Keratinocyte (primary cell): ENCODE measurements around the gene FAM32A. TPM values are rescaled to one million over a fixed set of nuclear protein-coding genes. Genes with fewer than 3 reads are reported as not detected.

Experiments used
- DNase-seq: peaks from one replicate; pipeline ENCODE4 v3.0.0-alpha.2; 2011; ENCODE audit warnings: low read depth, missing footprints, low spot score
- FAIRE-seq: peaks from 2 replicates; lab custom pipeline; 2011; peaks lifted over from hg19 to GRCh38; lab: Jason Lieb, UNC
- H2AFZ ChIP-seq: 2 replicates; pipeline ENCODE4 v1.6.0; 2012; ENCODE audit warnings: low read length, control low read depth, inconsistent platforms; ENCODE audit not compliant: control insufficient read depth
- H3K27ac ChIP-seq: 2 replicates; pipeline ENCODE4 v1.5.1; 2011; ENCODE audit warnings: low read length; ENCODE audit not compliant: control insufficient read depth, insufficient read depth
- H3K27me3 ChIP-seq: 3 replicates; pipeline ENCODE4 v1.6.0; 2011; ENCODE audit warnings: low read length; ENCODE audit not compliant: control insufficient read depth, insufficient read depth; ENCODE audit errors: extremely low read depth
- H3K36me3 ChIP-seq, 2 experiments: 2 replicates in 1 of 2; 3 replicates in 1 of 2; pipeline ENCODE4 v1.5.1; 2011; ENCODE audit warnings: low read length in 2 of 2, mild to moderate bottlenecking in 1 of 2; ENCODE audit not compliant: control insufficient read depth in 2 of 2, insufficient read depth in 2 of 2; ENCODE audit errors: extremely low read depth in 1 of 2
- H3K4me1 ChIP-seq: 3 replicates; pipeline ENCODE4 v1.5.1; 2011; ENCODE audit warnings: low read length; ENCODE audit not compliant: control insufficient read depth, insufficient read depth; ENCODE audit errors: extremely low read depth
- H3K4me2 ChIP-seq: 3 replicates; pipeline ENCODE4 v1.6.0; 2011; ENCODE audit warnings: low read depth, low read length; ENCODE audit not compliant: control insufficient read depth, insufficient read depth; ENCODE audit errors: extremely low read depth
- H3K4me3 ChIP-seq, 3 experiments: fragments of 200-600 bp in 1 of 3; sonication (generic) in 1 of 3; 2 replicates in 2 of 3; 3 replicates in 1 of 3; pipeline ENCODE4 v1.5.1; 2011 to 2016; ENCODE audit warnings: low read length in 3 of 3, mild to moderate bottlenecking in 3 of 3, control low read depth in 2 of 3, inconsistent platforms in 1 of 3, low read depth in 1 of 3, mixed read lengths in 1 of 3, mixed run types in 1 of 3, moderate library complexity in 1 of 3; ENCODE audit not compliant: control insufficient read depth in 2 of 3, insufficient read depth in 2 of 3; ENCODE audit errors: extremely low read depth in 1 of 3
- H3K79me2 ChIP-seq: 2 replicates; pipeline ENCODE4 v1.6.0; 2012; ENCODE audit warnings: low read length; ENCODE audit not compliant: control insufficient read depth, insufficient read depth
- H3K9ac ChIP-seq: 3 replicates; pipeline ENCODE4 v1.6.0; 2011; ENCODE audit warnings: low read length; ENCODE audit not compliant: control insufficient read depth, insufficient read depth; ENCODE audit errors: extremely low read depth
- H3K9me1 ChIP-seq: 3 replicates; pipeline ENCODE4 v1.6.0; 2011; ENCODE audit warnings: low read length; ENCODE audit not compliant: control insufficient read depth, insufficient read depth; ENCODE audit errors: extremely low read depth
- H3K9me3 ChIP-seq: 2 replicates; pipeline ENCODE4 v1.5.1; 2012; ENCODE audit warnings: low read depth, low read length; ENCODE audit not compliant: control insufficient read depth
- H4K20me1 ChIP-seq: 3 replicates; pipeline ENCODE4 v1.6.0; 2011; ENCODE audit warnings: low read length; ENCODE audit not compliant: control insufficient read depth, insufficient read depth; ENCODE audit errors: extremely low read depth
- CTCF ChIP-seq, 3 experiments: IDR thresholded peaks in 1 of 3; conservative IDR thresholded peaks in 1 of 3; optimal IDR thresholded peaks in 1 of 3; 2 replicates in 2 of 3; 3 replicates in 1 of 3; pipeline versions ENCODE3 to v1.5.1; 2011; ENCODE audit warnings: low read length in 3 of 3, mild to moderate bottlenecking in 3 of 3, moderate library complexity in 2 of 3, control low read depth in 1 of 3, inconsistent platforms in 1 of 3; ENCODE audit not compliant: insufficient read depth in 2 of 3; ENCODE audit errors: extremely low read depth in 1 of 3
- EZH2 ChIP-seq: IDR thresholded peaks from one replicate; pipeline ENCODE4 v1.6.1; 2012; ENCODE audit warnings: inconsistent platforms, mild to moderate bottlenecking, low read length, moderate library complexity
- dilution Hi-C: fragments of 300-500 bp; cut with MboI; formaldehyde crosslinking; loops from one replicate; pipeline ENCODE4 v1.7.0; 2020; ENCODE audit warnings: low sequenced_read_pairs; ENCODE audit not compliant: extremely low pct_ligation_motif_present
- polyA minus RNA-seq, 3 experiments: library from RNA; depleted of rRNA, polyadenylated mRNA; stranded (reverse); fragments of >200 nt; gene quantifications; 1 replicate in 1 of 3; 2 replicates in 1 of 3; 3 replicates in 1 of 3; pipeline ENCODE4 v1.2.3, GENCODE V29; 2011
- polyA plus RNA-seq, 5 experiments: library from polyadenylated mRNA; depleted of rRNA in 3 of 5; stranded (reverse) in 3 of 5; stranded (forward) in 1 of 5; unstranded in 1 of 5; fragments of >200 nt; gene quantifications; 1 replicate in 1 of 5; 2 replicates in 3 of 5; 3 replicates in 1 of 5; pipeline versions ENCODE4 v1.2.1 to v1.2.3, GENCODE V29; 2011 to 2012; ENCODE audit warnings: missing spikeins in 2 of 5, low read depth in 1 of 5, low replicate concordance in 1 of 5

Gene FAM32A
- polyA plus RNA-seq (105 to 114 TPM (median 106 TPM) in 3 replicates), polyA minus RNA-seq (29.5 to 43.8 TPM (median 40.4 TPM) in 3 replicates)
- polyA plus RNA-seq (2011; ENCODE audit: low read depth), result 105 TPM
- polyA plus RNA-seq (2011; cell fraction: cytosol; rRNA removed), result 137 and 141 TPM in 2 replicates
- 66.6 and 67.2 TPM in 2 replicates for polyA plus RNA-seq (2011; cell fraction: nucleus; rRNA removed)
- polyA plus RNA-seq (2012; ENCODE audit: low replicate concordance), result 67.5 and 73.7 TPM in 2 replicates
- 33.4 TPM for polyA minus RNA-seq (2011; cell fraction: cytosol; rRNA and poly(A)+ RNA removed)
- 14.0 and 15.7 TPM in 2 replicates for polyA minus RNA-seq (2011; cell fraction: nucleus; rRNA and poly(A)+ RNA removed)

- Histone ChIP-seq H3K4me1 (peaks cover 15% of the 10 kb centered on the region), H3K9me3 (no peaks in the 10 kb centered on the region), H4K20me1 (no peaks in the 10 kb centered on the region), H3K9ac (peak within 1 kb of the TSS; percentile 93), H3K4me3 (peak within 1 kb of the TSS; percentile 95 to 97 (median 96)), H3K4me2 (peak within 1 kb of the TSS; percentile 92), H3K36me3 (peaks cover 11 to 19% of the 10 kb centered on the region in 2 experiments), H3K9me1 (no peaks in the 10 kb centered on the region), H2AFZ (peak within 1 kb of the TSS; percentile 81), H3K27me3 (no peaks in the 10 kb centered on the region), H3K27ac (peak within 1 kb of the TSS; percentile 86), H3K79me2 (peaks cover 34% of the 10 kb centered on the region)
- no peak for TF ChIP-seq EZH2
- TF ChIP-seq CTCF (optimal IDR thresholded peaks at IDR 0.05 in 1 of 3, IDR thresholded peaks at IDR 0.05 in 1 of 3, conservative IDR thresholded peaks at IDR 0.05 in 1 of 3; ENCODE audit: extremely low read depth in 1 of 3, insufficient read depth in 2 of 3, low read length in 3 of 3), result no peak
- dilution Hi-C loops, result no loop called here
- FAIRE-seq (peak; percentile 87), DNase-seq (peak; percentile 97)
Observed at GRCh38 chr19:16185123-16185767, at the start of gene FAM32A. Gene FAM32A (plus strand): TSS chr19:16185410. CDS start chr19:16185443, 33 bp downstream.

- FAIRE-seq (no peak), DNase-seq (no peak)
- Histone ChIP-seq H4K20me1 (peaks cover 4% of the 10 kb centered on the region), H3K79me2 (no peaks in the 10 kb centered on the region), H3K9me3 (no peaks in the 10 kb centered on the region), H3K4me2 (no peak overlapping the region), H3K4me3 (no peak overlapping the region), H3K27me3 (no peaks in the 10 kb centered on the region), H3K9ac (no peak overlapping the region), H3K36me3 (peaks cover 16 to 33% of the 10 kb centered on the region in 2 experiments), H3K4me1 (no peaks in the 10 kb centered on the region), H3K27ac (no peak overlapping the region), H3K9me1 (no peaks in the 10 kb centered on the region), H2AFZ (no peak overlapping the region)
- TF ChIP-seq CTCF (optimal IDR thresholded peaks at IDR 0.05 in 1 of 3, IDR thresholded peaks at IDR 0.05 in 1 of 3, conservative IDR thresholded peaks at IDR 0.05 in 1 of 3; ENCODE audit: extremely low read depth in 1 of 3, insufficient read depth in 2 of 3, low read length in 3 of 3) (no peak), EZH2 (no peak)
- dilution Hi-C loops, result no loop called here
Observed at GRCh38 chr19:16135430-16136127, 49.6 kb upstream of the FAM32A start.
